Suprapubic skin (tissue), 4 donors: ENCODE measurements around the gene PCBD1. TPM values are rescaled to one million over a fixed set of nuclear protein-coding genes. Genes with fewer than 3 reads are reported as not detected.

Experiments used
- DNase-seq, 2 donors: peaks; one replicate each; pipeline ENCODE4 v3.0.0-alpha.2; 2019; ENCODE audit warnings: low spot score in 2 of 2
- H3K27ac ChIP-seq: fragments of 200-600 bp; sonication (generic); one replicate; pipeline ENCODE4 v1.5.1; 2019
- H3K27me3 ChIP-seq: fragments of 200-600 bp; sonication (generic); one replicate; pipeline ENCODE4 v1.5.1; 2019
- H3K36me3 ChIP-seq: fragments of 200-600 bp; sonication (generic); one replicate; pipeline ENCODE4 v1.5.1; 2019
- H3K4me1 ChIP-seq: fragments of 200-600 bp; sonication (generic); one replicate; pipeline ENCODE4 v1.5.1; 2019
- H3K4me3 ChIP-seq: fragments of 200-600 bp; sonication (generic); one replicate; pipeline ENCODE4 v1.5.1; 2019; ENCODE audit warnings: mild to moderate bottlenecking
- H3K9me3 ChIP-seq: fragments of 200-600 bp; sonication (generic); one replicate; pipeline ENCODE4 v1.5.1; 2019
- EP300 ChIP-seq: sonication (generic); formaldehyde crosslinking; IDR thresholded peaks from one replicate; pipeline ENCODE4 v1.6.1; 2017; ENCODE audit warnings: antibody characterized with exemption
- POLR2A ChIP-seq, 2 donors: fragments of 450-650 bp; IDR thresholded peaks; one replicate each; pipeline ENCODE4 v1.6.1; 2017; ENCODE audit warnings: antibody characterized with exemption in 2 of 2, mild to moderate bottlenecking in 2 of 2, moderate library complexity in 2 of 2
- POLR2AphosphoS5 ChIP-seq, 3 donors: sonication (generic); formaldehyde crosslinking; IDR thresholded peaks; one replicate each; pipeline ENCODE4 v1.6.1; 2017; ENCODE audit warnings: antibody characterized with exemption in 3 of 3
- WGBS: methylation state at CpG from one replicate; pipeline ENCODE4 v1.1.5; 2018; 5-methylcytosine and 5-hydroxymethylcytosine counted together
- total RNA-seq, 4 donors: library from RNA; depleted of rRNA; stranded (reverse); fragments of >200 nt; gene quantifications; one replicate each; pipeline ENCODE4 v1.1.0, GENCODE V29; 2016
- TF ChIP-seq, protein P1 (sequence below), 2 donors: fragments of 200-600 bp in 1 of 2; fragments of 450-650 bp in 1 of 2; sonication (generic) in 1 of 2; IDR thresholded peaks; one replicate each; pipeline ENCODE4 v1.5.1; 2016 to 2019; ENCODE audit warnings: antibody characterized with exemption in 2 of 2, mild to moderate bottlenecking in 1 of 2, moderate library complexity in 1 of 2

PCBD1 gene
- total RNA-seq, 4 donors from 2014 or later, result 24.2 to 47.0 (median 35.2) TPM

- Histone ChIP-seq H3K9me3 (no peaks in the 10 kb centered on the region), H3K4me3 (no peak overlapping the region), H3K4me1 (peaks cover 11% of the 10 kb centered on the region), H3K36me3 (peaks cover 39% of the 10 kb centered on the region), H3K27me3 (no peaks in the 10 kb centered on the region), H3K27ac (no peak overlapping the region)
- no peak for TF ChIP-seq EP300
- TF ChIP-seq POLR2AphosphoS5 (IDR thresholded peaks at IDR 0.05), result no peak
- TF ChIP-seq, protein P1, sequence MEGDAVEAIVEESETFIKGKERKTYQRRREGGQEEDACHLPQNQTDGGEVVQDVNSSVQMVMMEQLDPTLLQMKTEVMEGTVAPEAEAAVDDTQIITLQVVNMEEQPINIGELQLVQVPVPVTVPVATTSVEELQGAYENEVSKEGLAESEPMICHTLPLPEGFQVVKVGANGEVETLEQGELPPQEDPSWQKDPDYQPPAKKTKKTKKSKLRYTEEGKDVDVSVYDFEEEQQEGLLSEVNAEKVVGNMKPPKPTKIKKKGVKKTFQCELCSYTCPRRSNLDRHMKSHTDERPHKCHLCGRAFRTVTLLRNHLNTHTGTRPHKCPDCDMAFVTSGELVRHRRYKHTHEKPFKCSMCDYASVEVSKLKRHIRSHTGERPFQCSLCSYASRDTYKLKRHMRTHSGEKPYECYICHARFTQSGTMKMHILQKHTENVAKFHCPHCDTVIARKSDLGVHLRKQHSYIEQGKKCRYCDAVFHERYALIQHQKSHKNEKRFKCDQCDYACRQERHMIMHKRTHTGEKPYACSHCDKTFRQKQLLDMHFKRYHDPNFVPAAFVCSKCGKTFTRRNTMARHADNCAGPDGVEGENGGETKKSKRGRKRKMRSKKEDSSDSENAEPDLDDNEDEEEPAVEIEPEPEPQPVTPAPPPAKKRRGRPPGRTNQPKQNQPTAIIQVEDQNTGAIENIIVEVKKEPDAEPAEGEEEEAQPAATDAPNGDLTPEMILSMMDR (IDR thresholded peaks at IDR 0.05), result no peak
- TF ChIP-seq POLR2A (IDR thresholded peaks at IDR 0.05), result no peak
- 83% methylated on average over 3 of the region's 3 CpGs for WGBS
- DNase-seq, result no peak
Measured at GRCh38 chr10:70850097-70850496, 38.3 kb downstream of the PCBD1 start.

GRCh38 chr10:70849582-70850016, 38.8 kb downstream of the PCBD1 start:
- no peak overlapping the region for H3K27ac ChIP-seq
- H3K36me3 ChIP-seq, result peaks cover 36% of the 10 kb centered on the region
- DNase-seq, result no peak
- TF ChIP-seq EP300 (no peak), POLR2AphosphoS5 (IDR thresholded peaks at IDR 0.05) (no peak), POLR2A (IDR thresholded peaks at IDR 0.05) (no peak)
- TF ChIP-seq, protein P1 (IDR thresholded peaks at IDR 0.05), result no peak
- 41% methylated on average over 2 of the region's 2 CpGs for WGBS
- H3K27me3 ChIP-seq, result no peaks in the 10 kb centered on the region
- H3K4me1 ChIP-seq, result peaks cover 11% of the 10 kb centered on the region
- H3K4me3 ChIP-seq, result no peak overlapping the region
- no peaks in the 10 kb centered on the region for H3K9me3 ChIP-seq

DNA sequence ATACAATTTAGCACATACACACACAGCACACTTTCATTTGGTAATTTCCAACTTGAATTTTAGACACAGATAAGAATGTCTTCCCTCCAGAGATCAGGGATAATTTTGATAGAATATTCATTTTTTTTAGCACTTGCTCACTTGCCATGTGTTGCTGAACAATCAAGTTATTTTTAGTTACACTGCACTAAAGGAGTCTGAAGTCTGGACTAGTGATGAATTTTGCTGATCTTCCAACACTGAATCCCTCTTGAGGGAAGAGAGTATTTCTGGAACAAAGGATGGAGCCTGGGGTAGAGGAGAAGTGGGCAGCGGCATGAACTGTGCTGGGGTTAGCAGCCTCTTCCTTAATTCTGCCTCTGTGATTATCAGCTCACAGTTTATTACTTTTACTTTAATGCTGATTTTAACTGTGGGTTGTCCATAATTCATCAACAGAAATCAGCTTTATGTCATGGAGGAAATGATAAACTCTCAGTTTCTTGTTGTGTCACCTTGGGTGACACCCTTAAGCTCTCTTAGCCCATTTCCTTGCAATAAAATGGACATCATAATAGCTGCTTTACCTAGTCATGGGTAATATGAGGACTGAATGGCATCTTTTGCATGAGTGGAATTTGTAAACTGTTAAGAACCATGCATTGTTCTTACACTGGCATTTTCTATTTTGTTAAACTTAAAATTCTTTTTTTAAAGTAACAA, 40.6 kb downstream of the PCBD1 start:
- DNase-seq, result no peak
- Histone ChIP-seq H3K9me3 (no peaks in the 10 kb centered on the region), H3K36me3 (peaks cover 31% of the 10 kb centered on the region), H3K4me3 (no peak overlapping the region), H3K27me3 (no peaks in the 10 kb centered on the region), H3K4me1 (peaks cover 8% of the 10 kb centered on the region), H3K27ac (no peak overlapping the region)
- 82% methylated on average over 1 of the region's 1 CpG for WGBS
- no peak for TF ChIP-seq POLR2AphosphoS5 (IDR thresholded peaks at IDR 0.05)
- no peak for TF ChIP-seq POLR2A (IDR thresholded peaks at IDR 0.05)
- TF ChIP-seq EP300, result no peak
- TF ChIP-seq, protein P1 (IDR thresholded peaks at IDR 0.05), result no peak

- Histone ChIP-seq H3K4me1 (peaks cover under 1% of the 10 kb centered on the region), H3K4me3 (no peak overlapping the region), H3K27ac (no peak overlapping the region), H3K9me3 (no peaks in the 10 kb centered on the region), H3K36me3 (peaks cover 29% of the 10 kb centered on the region), H3K27me3 (no peaks in the 10 kb centered on the region)
- 77% methylated on average over 2 of the region's 2 CpGs for WGBS
- no peak for DNase-seq
- no peak for TF ChIP-seq POLR2AphosphoS5 (IDR thresholded peaks at IDR 0.05)
- TF ChIP-seq, protein P1 (IDR thresholded peaks at IDR 0.05), result no peak
Measured at GRCh38 chr10:70846795-70847194, 41.6 kb downstream of the PCBD1 start.

GRCh38 chr10:70845816-70846215, 42.5 kb downstream of the PCBD1 start:
- Histone ChIP-seq H3K36me3 (peaks cover 27% of the 10 kb centered on the region), H3K27me3 (no peaks in the 10 kb centered on the region), H3K4me1 (no peaks in the 10 kb centered on the region), H3K4me3 (no peak overlapping the region), H3K27ac (no peak overlapping the region), H3K9me3 (no peaks in the 10 kb centered on the region)
- no peak for TF ChIP-seq EP300
- TF ChIP-seq, protein P1 (IDR thresholded peaks at IDR 0.05), result no peak
- TF ChIP-seq POLR2A (IDR thresholded peaks at IDR 0.05), result no peak
- TF ChIP-seq POLR2AphosphoS5 (IDR thresholded peaks at IDR 0.05), result no peak
- 87% methylated on average over 1 of the region's 1 CpG for WGBS
- no peak for DNase-seq
